Activated T-cell treated with anti-CD3 and anti-CD28 coated beads for 24 hours (primary cell): Measurements from ENCODE around the gene UBL4A.
A peak's percentile ranks its signal among the peaks of the same experiment; 100 is the strongest.

Source experiments
- DNase-seq: peaks from one replicate; pipeline ENCODE4 v3.0.0-alpha.2; 2020; ENCODE audit warnings: low read depth

Gene UBL4A

GRCh38 chrX:154460326-154460725 lies 26.1 kb downstream of the UBL4A start:
- no peak for DNase-seq

GRCh38 chrX:154459832-154460231 lies 26.6 kb downstream of the UBL4A start:
- DNase-seq: no peak

- no peak for DNase-seq
Observed at GRCh38 chrX:154458954-154459778, 27.2 kb downstream of the UBL4A start.

GRCh38 chrX:154458116-154458953 lies 28.1 kb downstream of the UBL4A start, which contains the start of gene PLXNA3:
TSS of gene PLXNA3 (plus strand) at chrX:154458281. CDS start at chrX:154460184, 1,903 bp downstream.
- peak; percentile 34 for DNase-seq

- DNase-seq: peak; percentile 20
Observed at GRCh38 chrX:154457491-154458115, 28.8 kb downstream of the UBL4A start.

GRCh38 chrX:154452823-154453222 lies 33.6 kb downstream of the UBL4A start:
- no peak for DNase-seq

GRCh38 chrX:154450312-154450711 lies 36.1 kb downstream of the UBL4A start:
- no peak for DNase-seq

GRCh38 chrX:154449618-154450017 lies 36.8 kb downstream of the UBL4A start:
- no peak for DNase-seq

GRCh38 chrX:154448484-154448883 lies 37.9 kb downstream of the UBL4A start:
- DNase-seq: no peak

GRCh38 chrX:154446430-154446829 lies 40.0 kb downstream of the UBL4A start:
- no peak for DNase-seq

- DNase-seq: no peak
Observed at GRCh38 chrX:154445776-154446175, 40.6 kb downstream of the UBL4A start.

GRCh38 chrX:154444755-154445246 lies 41.6 kb downstream of the UBL4A start:
- DNase-seq: no peak

- DNase-seq: peak; percentile 57
Observed at GRCh38 chrX:154443992-154444754, 42.2 kb downstream of the UBL4A start, which contains the start of gene FAM50A. TSS of gene FAM50A (plus strand) at chrX:154444141. CDS start at chrX:154444236, 95 bp downstream.

GRCh38 chrX:154443479-154443910 lies 42.9 kb downstream of the UBL4A start:
- DNase-seq: no peak

- DNase-seq: no peak
Observed at GRCh38 chrX:154441984-154442707, 44.3 kb downstream of the UBL4A start.

GRCh38 chrX:154441564-154441963 lies 44.9 kb downstream of the UBL4A start:
- no peak for DNase-seq

GRCh38 chrX:154440623-154441357 lies 45.6 kb downstream of the UBL4A start:
- no peak for DNase-seq

- DNase-seq: no peak
Observed at GRCh38 chrX:154439841-154440240, 46.6 kb downstream of the UBL4A start.

GRCh38 chrX:154437971-154438893 lies 48.2 kb downstream of the UBL4A start:
- DNase-seq: no peak
